Keratinocyte (primary cell): ENCODE results near the gene LINC01488.

Experiments used
- CTCF ChIP-seq, 3 experiments: IDR thresholded peaks in 1 of 3; conservative IDR thresholded peaks in 1 of 3; optimal IDR thresholded peaks in 1 of 3; 2 replicates in 2 of 3; 3 replicates in 1 of 3; pipeline versions ENCODE3 to v1.5.1; 2011; ENCODE audit warnings: low read length in 3 of 3, mild to moderate bottlenecking in 3 of 3, moderate library complexity in 2 of 3, control low read depth in 1 of 3, inconsistent platforms in 1 of 3; ENCODE audit not compliant: insufficient read depth in 2 of 3; ENCODE audit errors: extremely low read depth in 1 of 3
- EZH2 ChIP-seq: IDR thresholded peaks from one replicate; pipeline ENCODE4 v1.6.1; 2012; ENCODE audit warnings: inconsistent platforms, mild to moderate bottlenecking, low read length, moderate library complexity

- TF ChIP-seq CTCF (optimal IDR thresholded peaks at IDR 0.05 in 1 of 3, IDR thresholded peaks at IDR 0.05 in 1 of 3, conservative IDR thresholded peaks at IDR 0.05 in 1 of 3; ENCODE audit: extremely low read depth in 1 of 3, insufficient read depth in 2 of 3, low read length in 3 of 3) (no peak), EZH2 (no peak)
These were observed 7.1 kb downstream of the LINC01488 start for GRCh38 chr11:69488543-69488940.
